GM19351 (cell line): ENCODE results near the gene UMODL1.
A peak's percentile ranks its signal among the peaks of the same experiment; 100 is the strongest.
"Not testable (repeated sequence)": the region's sequence is repeated elsewhere in the genome, so short reads cannot be mapped to it uniquely, and the experiment has no call there.

ENCODE experiments used
- ATAC-seq: cut with Tn5 transposase; IDR thresholded peaks from one replicate; pipeline ENCODE4 v1.9.1; 2021; ENCODE audit warnings: mild to moderate bottlenecking, moderate library complexity; ENCODE audit not compliant: unreplicated experiment

The UMODL1 gene

GRCh38 chr21:42059721-42060120, 11.4 kb upstream of the UMODL1 start:
- ATAC-seq: no peak

- no peak for ATAC-seq
Observed at GRCh38 chr21:42060166-42060565, 11.0 kb upstream of the UMODL1 start.

GRCh38 chr21:42061195-42061985, 9.7 kb upstream of the UMODL1 start:
- ATAC-seq: peak; percentile 48

- no peak for ATAC-seq
Observed at GRCh38 chr21:42061986-42062235, 9.2 kb upstream of the UMODL1 start.

- ATAC-seq: peak; percentile 58
Observed at GRCh38 chr21:42062236-42063022, 8.7 kb upstream of the UMODL1 start.

- no peak for ATAC-seq
Observed at GRCh38 chr21:42063191-42063570, 7.9 kb upstream of the UMODL1 start.

- peak; percentile 37 for ATAC-seq
Observed at GRCh38 chr21:42063571-42064521, 7.3 kb upstream of the UMODL1 start.

- ATAC-seq: no peak
Observed at GRCh38 chr21:42066521-42066920, 4.6 kb upstream of the UMODL1 start.

GRCh38 chr21:42067531-42068255, 3.4 kb upstream of the UMODL1 start:
- ATAC-seq: no peak

GRCh38 chr21:42068256-42068545, 2.9 kb upstream of the UMODL1 start:
- no peak for ATAC-seq

GRCh38 chr21:42068592-42068991, 2.5 kb upstream of the UMODL1 start:
- ATAC-seq: no peak

- ATAC-seq: no peak
Observed at GRCh38 chr21:42069327-42069726, 1.8 kb upstream of the UMODL1 start.

GRCh38 chr21:42069843-42070242, 1.3 kb upstream of the UMODL1 start:
- ATAC-seq: no peak

GRCh38 chr21:42073145-42074099, 2.3 kb downstream of the UMODL1 start:
- no peak for ATAC-seq

GRCh38 chr21:42075686-42076471, 4.8 kb downstream of the UMODL1 start:
- no peak for ATAC-seq

GRCh38 chr21:42077685-42078238, 6.6 kb downstream of the UMODL1 start:
- ATAC-seq: peak; percentile 88

- not testable (repeated sequence) for ATAC-seq
Observed at GRCh38 chr21:42078247-42079007, 7.3 kb downstream of the UMODL1 start.
